GM12864 (cell line): ENCODE data around the gene ZC3H12C.

Experiments
- DNase-seq: peaks from one replicate; pipeline ENCODE4 v3.0.0-alpha.2; 2011; ENCODE audit warnings: low read depth
- H3K4me3 ChIP-seq: 2 replicates; pipeline ENCODE4 v1.5.1; 2011; ENCODE audit warnings: mild to moderate bottlenecking, low read depth, low read length, control low read depth
- TF ChIP-seq, protein P1 (sequence below): IDR thresholded peaks from 2 replicates; pipeline ENCODE4 v1.5.1; 2011; ENCODE audit warnings: low read depth, mild to moderate bottlenecking, moderate library complexity, low read length, control low read depth, inconsistent platforms; ENCODE audit errors: missing control alignments

The ZC3H12C gene

DNA sequence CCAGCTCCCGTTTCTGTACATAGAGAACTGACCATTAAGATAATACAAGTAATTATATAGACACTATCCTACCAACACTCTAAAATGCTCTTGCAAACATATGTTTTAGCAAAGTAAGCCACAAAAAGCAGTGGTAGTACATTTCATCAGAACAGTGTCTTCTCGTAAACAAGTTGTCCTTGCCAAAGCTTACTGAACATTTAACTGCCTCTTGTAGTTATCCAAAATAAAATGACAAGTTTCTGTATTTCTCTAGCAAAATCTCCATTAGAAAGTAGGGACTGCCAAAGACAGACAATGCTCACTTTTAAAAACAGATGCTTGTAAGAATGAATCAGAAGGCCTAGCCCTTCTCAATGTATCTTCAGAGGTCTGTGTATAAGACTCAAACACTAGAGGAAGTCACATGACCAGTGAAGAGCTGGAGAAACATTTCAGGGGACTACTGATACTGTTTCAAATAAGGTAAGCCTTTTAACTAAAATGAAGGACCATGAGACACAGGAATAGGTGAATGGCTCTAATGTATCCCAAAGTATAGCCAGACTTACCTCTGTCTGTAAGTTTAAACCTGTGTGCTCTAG, 7.8 kb upstream of the ZC3H12C start:
- DNase-seq = no peak
- TF ChIP-seq, protein P1, sequence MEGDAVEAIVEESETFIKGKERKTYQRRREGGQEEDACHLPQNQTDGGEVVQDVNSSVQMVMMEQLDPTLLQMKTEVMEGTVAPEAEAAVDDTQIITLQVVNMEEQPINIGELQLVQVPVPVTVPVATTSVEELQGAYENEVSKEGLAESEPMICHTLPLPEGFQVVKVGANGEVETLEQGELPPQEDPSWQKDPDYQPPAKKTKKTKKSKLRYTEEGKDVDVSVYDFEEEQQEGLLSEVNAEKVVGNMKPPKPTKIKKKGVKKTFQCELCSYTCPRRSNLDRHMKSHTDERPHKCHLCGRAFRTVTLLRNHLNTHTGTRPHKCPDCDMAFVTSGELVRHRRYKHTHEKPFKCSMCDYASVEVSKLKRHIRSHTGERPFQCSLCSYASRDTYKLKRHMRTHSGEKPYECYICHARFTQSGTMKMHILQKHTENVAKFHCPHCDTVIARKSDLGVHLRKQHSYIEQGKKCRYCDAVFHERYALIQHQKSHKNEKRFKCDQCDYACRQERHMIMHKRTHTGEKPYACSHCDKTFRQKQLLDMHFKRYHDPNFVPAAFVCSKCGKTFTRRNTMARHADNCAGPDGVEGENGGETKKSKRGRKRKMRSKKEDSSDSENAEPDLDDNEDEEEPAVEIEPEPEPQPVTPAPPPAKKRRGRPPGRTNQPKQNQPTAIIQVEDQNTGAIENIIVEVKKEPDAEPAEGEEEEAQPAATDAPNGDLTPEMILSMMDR = no peak
- H3K4me3 ChIP-seq = no peak overlapping the region

DNA sequence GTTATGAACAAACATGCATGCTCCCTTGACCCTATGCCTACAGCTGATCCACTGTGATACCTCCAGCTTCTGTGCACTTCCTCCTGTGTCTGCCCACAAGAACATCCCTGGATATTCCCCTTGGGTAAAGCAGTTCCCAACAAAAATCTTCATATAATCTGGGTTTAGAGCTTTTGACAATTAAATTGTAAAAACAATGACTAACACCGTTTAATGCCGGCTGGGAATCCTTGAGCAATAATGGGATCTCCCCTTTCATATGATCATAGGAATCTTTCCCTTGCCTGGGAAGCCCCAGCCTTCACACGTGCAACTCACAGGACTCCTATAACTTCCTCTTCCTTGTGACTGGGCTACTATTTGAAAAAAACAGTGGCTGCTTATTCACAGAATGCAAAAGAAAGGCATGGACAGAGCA, 6.3 kb upstream of the ZC3H12C start:
- TF ChIP-seq, protein P1 = no peak
- no peak overlapping the region for H3K4me3 ChIP-seq
- DNase-seq = no peak

DNA sequence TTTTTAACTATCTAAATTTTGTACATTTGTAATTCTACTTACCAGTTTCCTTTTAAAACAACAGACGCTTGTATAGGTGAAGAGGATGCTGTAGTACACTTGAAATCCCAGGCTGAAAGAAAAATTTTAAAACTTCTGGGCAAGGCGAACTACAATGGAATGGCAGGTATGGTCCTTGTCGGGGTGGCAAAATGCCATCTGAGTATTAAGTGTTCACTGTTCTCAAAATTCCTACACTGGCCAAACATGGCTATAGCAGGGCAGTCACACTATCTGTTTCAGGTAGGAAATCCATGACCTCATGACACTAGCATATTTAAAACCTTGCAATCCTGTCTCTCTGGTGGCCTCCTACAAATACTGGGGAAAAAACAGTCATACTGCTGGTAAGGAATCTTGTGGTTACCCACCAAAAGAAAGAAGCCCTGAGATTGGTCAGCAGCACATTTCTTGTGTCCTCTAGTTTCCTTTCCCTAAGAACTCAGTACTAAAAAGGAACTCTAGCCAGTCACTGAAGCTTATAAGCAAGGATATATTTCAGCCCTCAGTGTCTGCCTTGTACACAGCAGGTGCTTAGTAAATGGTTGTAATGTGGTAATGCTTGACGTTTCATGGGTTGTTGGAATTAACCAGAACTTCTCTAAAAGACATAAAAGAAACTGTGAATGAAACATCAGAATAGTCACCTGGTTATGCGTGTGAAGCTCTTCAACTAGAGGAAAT, 5.2 kb upstream of the ZC3H12C start:
- no peak for DNase-seq
- H3K4me3 ChIP-seq = no peak overlapping the region
- TF ChIP-seq, protein P1 = no peak

DNA sequence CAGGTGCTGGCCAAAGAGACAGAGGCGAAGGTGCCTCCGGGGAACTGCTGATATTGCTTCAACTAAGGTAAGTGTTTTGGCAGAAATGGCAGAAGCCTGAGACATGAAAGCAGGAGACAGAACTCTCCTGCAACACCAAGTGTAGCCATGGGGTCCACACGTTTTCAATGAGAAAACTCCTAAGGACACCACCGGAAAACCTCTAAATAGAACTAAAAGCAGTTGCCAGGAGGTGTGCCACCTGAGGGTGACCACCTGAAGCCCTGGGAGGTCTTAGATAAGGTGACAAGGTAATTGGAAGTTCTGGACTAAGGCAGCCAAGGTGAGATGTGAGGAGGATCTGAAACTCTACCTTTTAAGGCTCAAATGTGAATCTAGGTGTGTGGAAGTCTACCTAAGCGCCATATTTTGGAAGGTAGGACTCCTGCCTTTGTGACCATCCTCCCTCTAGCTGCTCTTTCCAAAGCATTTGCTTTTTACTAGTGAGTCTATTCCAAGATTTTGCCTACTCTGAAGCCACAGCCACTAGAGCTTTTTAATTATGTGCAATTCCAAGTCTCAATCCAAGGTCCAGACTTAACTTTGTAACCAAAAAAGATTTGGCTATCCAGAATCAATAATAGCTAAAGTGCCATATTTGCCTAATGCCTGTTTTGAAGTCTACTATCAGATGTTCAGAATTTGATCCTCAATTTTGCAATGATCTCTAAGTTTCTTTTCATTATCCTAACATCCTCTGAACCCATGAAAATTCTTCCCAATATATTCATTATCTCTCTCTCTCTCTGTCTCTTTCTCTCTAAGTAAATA, 4.5 kb upstream of the ZC3H12C start:
- TF ChIP-seq, protein P1 = no peak
- H3K4me3 ChIP-seq = no peak overlapping the region

DNA sequence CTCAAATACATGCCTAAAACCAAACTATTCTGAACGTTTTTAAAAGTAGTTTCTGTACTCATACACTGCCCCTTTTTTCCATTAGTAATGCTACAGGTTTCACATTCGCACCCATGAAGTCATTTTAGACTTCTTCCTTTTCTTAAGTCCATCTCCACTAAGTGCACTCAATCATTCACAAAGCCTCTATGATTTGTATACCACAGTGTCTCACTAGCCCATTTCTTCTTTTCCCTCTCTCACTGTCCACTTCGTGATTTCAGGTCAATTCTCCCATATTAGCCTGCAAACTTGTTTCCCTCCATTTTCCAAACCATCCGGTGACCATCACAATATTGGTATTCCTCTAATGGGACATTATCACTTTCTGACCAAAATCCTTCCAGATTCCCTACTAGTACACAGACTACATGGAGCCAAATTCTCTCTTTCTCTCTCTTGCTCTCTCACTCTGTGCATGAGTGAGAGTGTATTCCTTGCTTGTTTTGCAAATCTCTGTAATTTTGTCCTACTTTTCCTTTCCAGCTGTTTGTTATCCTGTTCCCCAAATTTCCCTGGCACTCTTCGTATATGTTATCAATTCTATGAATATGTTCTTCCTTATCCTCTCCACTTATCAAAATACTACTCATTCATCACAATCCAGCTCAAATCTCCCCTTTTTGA, 3.4 kb upstream of the ZC3H12C start:
- no peak overlapping the region for H3K4me3 ChIP-seq
- TF ChIP-seq, protein P1 = no peak
- no peak for DNase-seq

More for the DNA sequence above, 4.5 kb upstream of the ZC3H12C start:
- DNase-seq = no peak

DNA sequence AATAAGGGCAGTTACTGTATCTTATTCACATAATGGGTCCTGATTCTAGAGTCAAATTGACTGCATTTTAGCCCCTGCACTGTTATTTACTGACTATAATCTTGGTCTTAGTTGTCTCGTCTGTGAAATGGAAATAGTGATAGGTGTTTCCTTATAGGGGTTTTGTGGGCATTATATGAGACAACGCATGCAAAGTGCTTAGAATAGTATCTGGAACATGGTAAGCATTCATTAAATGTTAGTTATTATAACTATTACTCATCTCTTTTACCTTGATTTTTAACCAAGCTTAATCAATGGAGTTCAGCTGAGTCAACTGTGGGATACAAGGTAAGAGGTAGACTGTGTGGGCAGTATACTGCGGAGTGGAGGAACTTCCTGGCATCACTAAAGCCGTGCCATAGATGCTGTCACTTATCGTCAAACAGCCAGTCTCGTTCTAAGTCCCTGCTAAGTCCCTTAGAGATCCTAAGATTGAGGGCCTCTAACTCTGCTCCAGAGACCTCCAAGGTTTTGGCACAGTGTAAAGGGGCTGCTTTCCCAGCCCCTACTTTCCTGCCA, 2.6 kb upstream of the ZC3H12C start:
- TF ChIP-seq, protein P1 = no peak
- no peak for DNase-seq
- H3K4me3 ChIP-seq = no peak overlapping the region
